HepG2 (cell line): ENCODE data around the gene CMIP. TPM values are rescaled to one million over a fixed set of nuclear protein-coding genes. Genes with fewer than 3 reads are reported as not detected.

Experiments used
- BCL3 ChIP-seq: sonication (generic); formaldehyde crosslinking; IDR thresholded peaks from 2 replicates; pipeline ENCODE4 v1.5.1; 2020; ENCODE audit warnings: mild to moderate bottlenecking, missing genetic modification reagents, moderate library complexity
- CREBL2 ChIP-seq: sonication (generic); formaldehyde crosslinking; IDR thresholded peaks from 2 replicates; pipeline ENCODE4 v1.8.1; 2023; ENCODE audit warnings: missing genetic modification reagents, mild to moderate bottlenecking, borderline replicate concordance
- GFI1 ChIP-seq: sonication (generic); formaldehyde crosslinking; IDR thresholded peaks from 2 replicates; pipeline ENCODE4 v1.5.0; 2020; ENCODE audit warnings: missing genetic modification reagents, mild to moderate bottlenecking, borderline replicate concordance
- GLI4 ChIP-seq: sonication (generic); formaldehyde crosslinking; IDR thresholded peaks from 2 replicates; pipeline ENCODE4 v1.5.1; 2020; ENCODE audit warnings: missing genetic modification reagents, mild to moderate bottlenecking, moderate library complexity, borderline replicate concordance
- JUND ChIP-seq: sonication (generic); formaldehyde crosslinking; IDR thresholded peaks from 2 replicates; pipeline ENCODE4 v1.8.0; 2022; ENCODE audit warnings: mild to moderate bottlenecking, missing genetic modification reagents
- MED1 ChIP-seq: sonication (generic); formaldehyde crosslinking; IDR thresholded peaks from 2 replicates; pipeline ENCODE4 v1.4.0; 2020; ENCODE audit warnings: missing genetic modification reagents
- NFE2L1 ChIP-seq: sonication (generic); formaldehyde crosslinking; IDR thresholded peaks from 2 replicates; pipeline ENCODE4 v1.4.0; 2020; ENCODE audit warnings: missing genetic modification reagents, mild to moderate bottlenecking, borderline replicate concordance
- POGK ChIP-seq: sonication (generic); formaldehyde crosslinking; conservative IDR thresholded peaks from 2 replicates; pipeline ENCODE4 v1.8.0; 2022; ENCODE audit warnings: mild to moderate bottlenecking, moderate library complexity, missing genetic modification reagents
- RELA ChIP-seq: sonication (generic); formaldehyde crosslinking; IDR thresholded peaks from 2 replicates; pipeline ENCODE4 v1.4.0; 2020; ENCODE audit warnings: missing genetic modification reagents
- SP4 ChIP-seq: sonication (generic); formaldehyde crosslinking; IDR thresholded peaks from 2 replicates; pipeline ENCODE4 v1.8.1; 2023; ENCODE audit warnings: mild to moderate bottlenecking, missing genetic modification reagents
- ZKSCAN1 ChIP-seq: fragments of 150-350 bp; IDR thresholded peaks from 2 replicates; pipeline ENCODE4 v1.6.1; 2014; ENCODE audit warnings: low read length
- ZNF251 ChIP-seq: sonication (generic); formaldehyde crosslinking; IDR thresholded peaks from 2 replicates; pipeline ENCODE4 v1.9.0; 2021; ENCODE audit warnings: mild to moderate bottlenecking, missing genetic modification reagents
- ZNF609 ChIP-seq: sonication (generic); formaldehyde crosslinking; IDR thresholded peaks from 2 replicates; pipeline ENCODE4 v1.4.0; 2020; ENCODE audit warnings: mild to moderate bottlenecking, missing genetic modification reagents, borderline replicate concordance
- ZNF646 ChIP-seq: sonication (generic); formaldehyde crosslinking; IDR thresholded peaks from 2 replicates; pipeline ENCODE4 v1.9.0; 2021; ENCODE audit warnings: mild to moderate bottlenecking, missing genetic modification reagents
- polyA plus RNA-seq, 8 experiments: library from polyadenylated mRNA; depleted of rRNA in 3 of 8; stranded (reverse) in 7 of 8; unstranded in 1 of 8; fragments of >200 nt; fragmentation: Illumina TruSeq in 4 of 8; extraction: Trizol in 4 of 8; gene quantifications; 2 replicates each; pipeline versions ENCODE4 v1.2.1 to v1.2.3, GENCODE V29; 2011 to 2016; ENCODE audit warnings: low read depth in 4 of 8, missing spikeins in 1 of 8, mixed read lengths in 1 of 8; ENCODE audit not compliant: insufficient read depth in 1 of 8
- total RNA-seq, 5 experiments: library from RNA; depleted of rRNA; stranded (reverse); fragments of >200 nt; fragmentation: Illumina TruSeq; extraction: Trizol; gene quantifications; 2 replicates each; pipeline ENCODE4 v1.2.3, GENCODE V29; 2016; ENCODE audit warnings: low read depth in 1 of 5

CMIP gene
- total and polyA plus RNA-seq, 2 of the 13 experiments (the other 11 are each of a cell fraction or from before 2014, with no cell fraction given): 10.9 to 18.1 TPM

- TF ChIP-seq ZNF609 (CRISPR knock-in tag) (peak; percentile 12; the same call in 1 of the 2 replicates), JUND (CRISPR knock-in tag) (no peak), NFE2L1 (CRISPR knock-in tag) (peak; percentile 8; the same call in 1 of the 2 replicates), RELA (CRISPR knock-in tag) (0 out of 2 replicates have a peak, but pooled peaks have one; percentile 25), ZNF646 (CRISPR knock-in tag) (0 out of 2 replicates have a peak, but pooled peaks have one; percentile 15), SP4 (0 out of 2 replicates have a peak, but pooled peaks have one; percentile 14), MED1 (no peak), ZKSCAN1 (no peak), POGK (CRISPR knock-in tag) (peak; percentile 99), GLI4 (CRISPR knock-in tag) (0 out of 2 replicates have a peak, but pooled peaks have one; percentile 33), CREBL2 (0 out of 2 replicates have a peak, but pooled peaks have one; percentile 63), GFI1 (CRISPR knock-in tag) (peak; percentile 5; the same call in 1 of the 2 replicates), BCL3 (CRISPR knock-in tag) (peak; percentile 69; the same call in 1 of the 2 replicates), ZNF251 (CRISPR knock-in tag) (no peak)
Observed at GRCh38 chr16:81552743-81553079, 108.1 kb downstream of the CMIP start (continued).
